Fibroblast of skin of left biceps (primary cell): ENCODE measurements around the gene CD48.

Experiments used
- DNase-seq, 2 experiments: peaks; one replicate each; pipeline ENCODE4 v3.0.0-alpha.2; 2013; ENCODE audit warnings: low read depth in 2 of 2

The CD48 gene

DNA sequence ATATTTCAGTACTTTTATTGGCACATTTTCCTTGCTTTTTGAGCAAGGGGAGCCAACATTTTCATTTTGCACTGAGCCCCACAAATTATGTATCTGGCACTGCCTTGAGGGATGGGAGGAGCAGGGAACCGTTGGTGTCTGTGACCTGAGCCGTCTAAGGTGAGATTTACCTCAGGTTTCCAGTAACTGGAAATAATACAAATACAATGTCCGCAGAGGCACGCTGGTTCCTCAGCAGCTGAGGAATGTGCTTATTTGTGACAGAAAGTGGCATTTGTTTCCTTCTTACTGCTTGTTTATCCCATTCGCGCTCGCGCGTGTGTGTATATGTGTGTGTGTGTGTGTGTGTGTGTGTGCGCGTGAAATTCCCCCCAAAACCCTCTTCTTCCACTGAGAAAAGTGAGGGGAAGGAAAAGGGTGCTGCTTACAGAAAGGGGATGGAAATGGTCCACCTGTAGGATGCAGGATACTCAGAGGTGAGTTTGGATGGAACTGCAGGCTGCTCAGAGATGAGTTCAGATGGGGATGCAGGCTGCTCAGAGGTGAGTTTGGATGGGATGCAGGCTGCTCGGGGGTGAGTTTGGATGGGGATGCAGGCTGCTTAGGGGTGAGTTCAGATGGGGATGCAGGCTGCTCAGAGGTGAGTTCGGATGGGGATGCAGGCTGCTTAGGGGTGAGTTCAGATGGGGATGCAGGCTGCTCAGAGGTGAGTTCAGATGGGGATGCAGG lies 34.6 kb downstream of the CD48 start:
- DNase-seq, result no peak

DNA sequence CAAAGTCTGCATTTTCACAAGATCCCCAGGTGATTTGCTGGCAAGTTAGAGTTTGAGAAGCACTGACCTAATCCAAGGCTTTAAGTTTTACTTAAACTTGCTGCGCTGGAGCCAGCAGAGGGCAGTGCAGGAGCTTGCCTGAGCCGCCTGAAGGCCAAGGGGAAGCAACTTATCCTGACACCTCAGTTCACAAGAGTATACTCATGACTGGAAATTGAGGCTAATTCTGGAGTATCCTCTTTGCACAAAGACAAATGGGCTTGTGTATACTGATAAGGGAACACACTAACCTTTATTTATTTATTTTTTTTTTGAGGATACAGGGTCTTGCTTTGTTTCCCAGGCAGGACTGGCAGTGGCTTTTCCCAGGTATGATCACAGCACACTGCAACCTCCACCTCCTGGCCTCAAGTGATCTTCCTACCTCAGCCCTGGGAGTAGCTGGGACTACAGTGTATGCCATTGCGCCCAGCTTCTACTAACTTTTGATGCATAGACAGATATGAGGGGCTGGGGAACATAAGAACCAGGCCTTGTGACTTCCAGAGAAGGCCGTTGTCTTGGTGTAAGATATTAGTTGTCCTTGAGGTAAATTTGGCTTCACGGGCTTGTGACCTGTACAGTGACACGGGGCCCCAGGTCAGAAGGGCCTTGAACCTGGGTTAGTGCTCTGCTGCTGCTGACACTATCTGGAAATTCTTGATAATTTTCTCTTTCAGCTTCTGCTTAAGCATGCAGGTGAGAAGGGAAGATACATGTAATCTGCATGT lies 35.8 kb downstream of the CD48 start:
- DNase-seq, result peak; percentile 4

GRCh38 chr1:160674415-160674814 lies 37.2 kb downstream of the CD48 start:
- DNase-seq, result no peak

- DNase-seq, result no peak
Observed at GRCh38 chr1:160672789-160673695, 38.6 kb downstream of the CD48 start.

- no peak for DNase-seq
Observed at GRCh38 chr1:160671603-160672517, 39.8 kb downstream of the CD48 start.

DNA sequence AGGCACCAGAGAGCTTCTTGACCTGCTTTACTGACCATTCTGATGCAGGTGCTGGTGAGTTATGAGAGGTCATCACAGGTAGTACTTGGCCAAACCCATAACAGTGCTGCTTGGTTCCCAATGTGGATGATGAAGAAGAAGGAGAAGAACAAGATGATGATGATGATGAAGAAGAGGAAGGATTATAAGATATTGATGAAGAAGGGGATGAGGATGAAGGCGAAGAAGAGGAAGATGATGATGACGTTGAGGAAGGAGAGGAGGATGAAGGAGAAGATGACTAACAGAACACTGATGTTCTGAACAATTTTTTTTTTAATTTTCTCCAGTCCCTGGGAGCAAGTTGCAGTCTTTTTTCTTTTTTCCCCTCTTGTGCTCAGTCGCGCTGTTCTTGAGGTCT lies 40.9 kb downstream of the CD48 start:
- DNase-seq, result no peak

- no peak for DNase-seq
Observed at GRCh38 chr1:160669802-160670201, 41.8 kb downstream of the CD48 start.

GRCh38 chr1:160669276-160669675 lies 42.3 kb downstream of the CD48 start:
- DNase-seq, result no peak

DNA sequence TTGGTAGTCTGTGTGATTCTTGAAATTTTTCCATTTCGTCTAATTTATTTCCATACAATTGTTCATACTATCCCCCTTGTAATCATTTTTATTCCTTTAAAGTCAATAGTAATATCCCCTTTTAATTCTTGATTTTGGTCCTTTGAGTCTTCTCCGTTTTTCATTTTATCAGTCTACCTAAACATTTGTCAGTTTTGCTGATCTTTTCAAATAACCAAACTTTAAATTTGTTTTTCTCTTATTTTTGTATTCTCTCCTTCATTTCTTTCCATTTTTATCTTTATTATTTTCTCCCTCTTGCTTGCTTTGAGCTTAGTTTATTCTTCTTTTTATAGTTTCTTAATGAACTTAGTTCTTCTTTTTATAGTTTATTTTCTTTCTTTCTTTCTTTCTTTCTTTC lies 43.7 kb downstream of the CD48 start:
- DNase-seq, result no peak

- DNase-seq, result no peak
Observed at GRCh38 chr1:160666079-160666442, 45.6 kb downstream of the CD48 start.

DNA sequence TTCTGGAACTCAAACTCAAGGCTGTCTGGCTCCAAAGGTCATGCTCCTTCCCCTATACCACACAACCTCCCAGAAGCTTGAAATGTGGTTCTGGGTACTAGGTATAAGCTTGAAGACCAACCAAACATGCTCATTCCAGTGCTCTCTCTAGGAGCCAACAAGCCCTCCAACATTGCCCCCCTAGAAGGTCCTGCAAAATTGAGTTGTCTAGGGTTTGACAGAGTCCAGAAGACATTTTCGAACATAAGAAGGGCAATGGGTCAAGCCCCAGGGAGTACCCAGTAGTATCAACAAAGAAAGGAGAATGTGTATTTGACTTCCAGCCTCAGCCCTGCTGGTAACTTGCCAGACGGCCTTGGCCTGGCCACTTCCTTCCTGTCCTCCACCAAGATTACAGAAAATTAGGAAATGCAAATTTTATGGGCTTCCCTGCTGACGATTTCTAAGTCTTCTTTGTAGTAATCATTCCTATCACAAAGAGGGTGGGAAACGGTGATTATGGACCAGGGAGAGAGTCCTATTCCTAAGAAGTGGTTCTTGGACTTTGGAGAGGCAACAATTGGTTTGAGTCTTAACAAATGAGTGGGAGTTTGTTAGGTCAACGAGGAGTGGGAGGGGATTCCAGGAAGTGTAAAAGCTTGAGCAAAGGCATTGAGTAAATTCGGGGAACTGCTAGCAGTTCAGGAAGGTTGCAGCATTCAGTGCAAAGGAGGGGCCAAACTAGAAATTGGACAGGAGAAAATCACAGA lies 46.1 kb downstream of the CD48 start:
- DNase-seq, result no peak

DNA sequence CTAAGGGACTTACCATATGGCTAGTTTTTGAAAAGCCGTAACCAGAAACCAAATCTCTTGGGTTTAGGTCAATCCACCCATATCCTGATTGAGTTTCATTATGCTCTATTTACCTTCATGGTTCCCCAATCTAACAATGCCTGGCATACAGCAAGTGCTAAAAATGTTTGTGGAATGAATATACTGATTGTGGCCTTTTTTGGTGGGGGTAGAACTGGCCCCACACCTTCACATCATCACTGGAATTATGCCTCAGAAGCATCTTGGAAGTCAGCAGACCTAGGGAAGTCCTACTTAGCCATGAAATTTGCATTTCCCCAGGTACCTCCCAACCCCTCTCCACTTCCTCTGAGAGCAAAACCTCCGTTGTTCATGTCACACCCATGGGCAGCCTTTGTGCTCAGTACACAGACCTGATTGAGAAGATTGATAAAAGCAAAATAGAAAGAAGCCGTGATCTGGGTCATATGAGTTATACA lies 47.0 kb downstream of the CD48 start:
- DNase-seq, result no peak

DNA sequence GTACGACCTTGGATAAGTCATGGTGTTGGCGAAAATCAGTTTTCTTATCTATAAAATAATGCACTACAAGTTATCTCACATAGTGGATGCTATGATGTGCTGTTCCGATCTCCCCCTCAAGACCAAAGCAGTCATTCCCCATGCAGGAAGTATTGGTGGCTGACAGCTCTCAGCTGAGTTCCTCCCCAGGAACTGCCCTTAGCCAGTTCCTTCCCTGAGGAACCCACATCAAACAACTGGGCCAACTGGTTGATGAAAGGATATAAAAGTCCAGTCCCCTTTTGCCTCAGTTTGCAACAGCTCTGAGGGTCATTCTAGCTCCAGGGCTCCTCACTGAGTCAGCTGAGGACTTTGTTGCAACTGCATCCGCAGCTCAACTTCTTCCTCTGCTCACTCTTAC lies 48.7 kb downstream of the CD48 start:
- no peak for DNase-seq

GRCh38 chr1:160659566-160659965 lies 52.1 kb downstream of the CD48 start:
- DNase-seq, result no peak

- DNase-seq, result no peak
Observed at GRCh38 chr1:160658814-160659193, 52.8 kb downstream of the CD48 start.

DNA sequence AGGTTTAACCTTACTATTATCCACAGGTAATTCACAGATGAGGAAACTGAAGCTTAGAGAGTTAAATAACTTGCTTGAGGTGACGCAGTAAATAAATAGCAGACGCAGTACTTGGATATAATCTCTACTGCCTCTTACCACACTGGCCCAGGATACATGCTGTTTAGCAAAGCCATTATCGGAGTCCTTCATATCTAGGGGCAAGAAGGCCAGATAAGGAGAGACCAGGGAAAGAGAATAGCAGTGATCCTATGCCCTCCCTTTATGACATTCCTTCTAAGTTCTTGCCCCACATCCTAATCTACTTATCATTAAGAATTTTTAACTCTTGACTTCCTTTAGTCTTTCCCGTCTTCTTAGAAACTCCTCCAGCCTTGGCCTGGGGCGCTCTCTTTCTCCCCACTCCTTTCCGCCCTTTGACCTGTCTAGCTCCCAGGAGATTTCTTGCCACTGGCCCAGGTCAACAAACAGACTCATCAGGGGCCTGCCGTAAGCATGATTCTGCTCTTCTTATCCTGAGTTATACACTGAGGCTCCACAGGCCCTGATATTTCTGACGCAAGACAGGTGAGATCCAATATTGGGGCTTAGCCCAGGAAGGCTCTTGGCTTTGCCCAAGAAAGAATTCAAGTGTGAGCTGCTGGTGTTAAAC lies 53.3 kb downstream of the CD48 start:
- no peak for DNase-seq

- no peak for DNase-seq
Observed at GRCh38 chr1:160657250-160657781, 54.3 kb downstream of the CD48 start.

- DNase-seq, result no peak
Observed at GRCh38 chr1:160656737-160657136, 54.9 kb downstream of the CD48 start.

GRCh38 chr1:160653620-160654016 lies 58.0 kb downstream of the CD48 start:
- no peak for DNase-seq
